Astrocyte (in vitro differentiated cells and primary cell): ENCODE measurements around the gene PRKACA.

Source experiments
- EZH2 ChIP-seq: IDR thresholded peaks from 2 replicates; pipeline ENCODE4 v1.6.1; 2012; ENCODE audit warnings: mild to moderate bottlenecking, low read length, inconsistent platforms; ENCODE audit not compliant: insufficient read depth
- TF ChIP-seq, protein P1 (sequence below): IDR thresholded peaks from 2 replicates; pipeline ENCODE4 v1.5.1; 2011; ENCODE audit warnings: low read depth, mild to moderate bottlenecking, inconsistent platforms, low read length, moderate library complexity; ENCODE audit not compliant: insufficient read depth

DNA sequence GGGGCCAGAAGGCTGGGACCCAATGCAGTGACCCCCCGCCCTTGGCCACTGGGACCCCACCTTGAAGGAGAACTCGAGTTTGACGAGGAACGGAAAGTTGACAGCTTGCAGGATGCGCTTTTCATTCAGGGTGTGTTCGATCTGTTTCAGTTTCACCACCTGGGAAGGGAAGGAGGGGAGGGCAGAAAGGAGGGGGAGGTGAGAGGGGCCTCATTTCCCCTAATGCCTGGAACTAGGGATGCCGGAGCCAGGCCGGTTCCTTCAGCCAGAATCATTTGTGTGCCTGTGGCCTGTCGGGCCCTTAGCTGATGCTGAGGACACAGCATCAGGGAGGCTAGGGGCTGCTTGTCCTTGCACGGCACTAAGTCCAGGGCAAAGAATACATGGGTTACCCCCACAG is 14.8 kb downstream of the PRKACA start:
- TF ChIP-seq, protein P1, sequence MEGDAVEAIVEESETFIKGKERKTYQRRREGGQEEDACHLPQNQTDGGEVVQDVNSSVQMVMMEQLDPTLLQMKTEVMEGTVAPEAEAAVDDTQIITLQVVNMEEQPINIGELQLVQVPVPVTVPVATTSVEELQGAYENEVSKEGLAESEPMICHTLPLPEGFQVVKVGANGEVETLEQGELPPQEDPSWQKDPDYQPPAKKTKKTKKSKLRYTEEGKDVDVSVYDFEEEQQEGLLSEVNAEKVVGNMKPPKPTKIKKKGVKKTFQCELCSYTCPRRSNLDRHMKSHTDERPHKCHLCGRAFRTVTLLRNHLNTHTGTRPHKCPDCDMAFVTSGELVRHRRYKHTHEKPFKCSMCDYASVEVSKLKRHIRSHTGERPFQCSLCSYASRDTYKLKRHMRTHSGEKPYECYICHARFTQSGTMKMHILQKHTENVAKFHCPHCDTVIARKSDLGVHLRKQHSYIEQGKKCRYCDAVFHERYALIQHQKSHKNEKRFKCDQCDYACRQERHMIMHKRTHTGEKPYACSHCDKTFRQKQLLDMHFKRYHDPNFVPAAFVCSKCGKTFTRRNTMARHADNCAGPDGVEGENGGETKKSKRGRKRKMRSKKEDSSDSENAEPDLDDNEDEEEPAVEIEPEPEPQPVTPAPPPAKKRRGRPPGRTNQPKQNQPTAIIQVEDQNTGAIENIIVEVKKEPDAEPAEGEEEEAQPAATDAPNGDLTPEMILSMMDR: no peak
- TF ChIP-seq EZH2: no peak
